HepG2 (cell line): ENCODE results near the gene STK11. TPM values are rescaled to one million over a fixed set of nuclear protein-coding genes. Genes with fewer than 3 reads are reported as not detected.

Source experiments
- DRAP1 ChIP-seq: IDR thresholded peaks from 2 replicates; pipeline ENCODE4 v1.6.1; 2016; ENCODE audit warnings: missing genetic modification reagents, missing compliant biosample characterization
- GABPB1 ChIP-seq: IDR thresholded peaks from 2 replicates; pipeline ENCODE4 v1.6.1; 2016; ENCODE audit warnings: mild to moderate bottlenecking, missing genetic modification reagents, moderate library complexity, missing compliant biosample characterization
- HDAC1 ChIP-seq: sonication (generic); formaldehyde crosslinking; IDR thresholded peaks from 2 replicates; pipeline ENCODE4 v1.5.1; 2020; ENCODE audit warnings: mild to moderate bottlenecking, missing genetic modification reagents
- MEF2D ChIP-seq: sonication (generic); formaldehyde crosslinking; IDR thresholded peaks from 2 replicates; pipeline ENCODE4 v1.5.1; 2020; ENCODE audit warnings: mild to moderate bottlenecking, missing genetic modification reagents
- PHB2 ChIP-seq: fragments of 450-650 bp; IDR thresholded peaks from 2 replicates; pipeline ENCODE4 v1.6.1; 2018; ENCODE audit not compliant: partially characterized antibody
- SOX5 ChIP-seq: IDR thresholded peaks from 2 replicates; pipeline ENCODE4 v1.6.1; 2016; ENCODE audit warnings: borderline replicate concordance
- U2AF1 ChIP-seq: fragments of 200-400 bp; formaldehyde crosslinking; optimal IDR thresholded peaks from 2 replicates; pipeline ENCODE3; 2017; ENCODE audit warnings: mild to moderate bottlenecking, low read depth, low read length
- ZBTB4 ChIP-seq: sonication (generic); formaldehyde crosslinking; IDR thresholded peaks from 2 replicates; pipeline ENCODE4 v1.4.0; 2020; ENCODE audit warnings: missing genetic modification reagents, mild to moderate bottlenecking, borderline replicate concordance
- ZNF660 ChIP-seq: sonication (generic); formaldehyde crosslinking; IDR thresholded peaks from 2 replicates; pipeline ENCODE4 v1.5.1; 2020; ENCODE audit warnings: mild to moderate bottlenecking, low read depth, missing genetic modification reagents, borderline replicate concordance
- ZNF709 ChIP-seq: sonication (generic); formaldehyde crosslinking; IDR thresholded peaks from 2 replicates; pipeline ENCODE4 v1.5.0; 2020; ENCODE audit warnings: mild to moderate bottlenecking, missing genetic modification reagents
- polyA plus RNA-seq, 8 experiments: library from polyadenylated mRNA; depleted of rRNA in 3 of 8; stranded (reverse) in 7 of 8; unstranded in 1 of 8; fragments of >200 nt; fragmentation: Illumina TruSeq in 4 of 8; extraction: Trizol in 4 of 8; gene quantifications; 2 replicates each; pipeline versions ENCODE4 v1.2.1 to v1.2.3, GENCODE V29; 2011 to 2016; ENCODE audit warnings: low read depth in 4 of 8, missing spikeins in 1 of 8, mixed read lengths in 1 of 8; ENCODE audit not compliant: insufficient read depth in 1 of 8
- total RNA-seq, 5 experiments: library from RNA; depleted of rRNA; stranded (reverse); fragments of >200 nt; fragmentation: Illumina TruSeq; extraction: Trizol; gene quantifications; 2 replicates each; pipeline ENCODE4 v1.2.3, GENCODE V29; 2016; ENCODE audit warnings: low read depth in 1 of 5
- TF ChIP-seq, protein P1 (sequence below): sonication (generic); formaldehyde crosslinking; IDR thresholded peaks from 2 replicates; pipeline ENCODE4 v1.4.0; 2020; ENCODE audit warnings: low read depth, mild to moderate bottlenecking, missing genetic modification reagents
- TF ChIP-seq, protein P2 (sequence below): sonication (generic); formaldehyde crosslinking; IDR thresholded peaks from 2 replicates; pipeline ENCODE4 v1.4.0; 2020; ENCODE audit warnings: mild to moderate bottlenecking, missing genetic modification reagents, borderline replicate concordance
- TF ChIP-seq, protein P3 (sequence below): sonication (generic); formaldehyde crosslinking; IDR thresholded peaks from 2 replicates; pipeline ENCODE4 v1.8.0; 2022; ENCODE audit warnings: missing genetic modification reagents, mild to moderate bottlenecking, moderate library complexity, borderline replicate concordance
- TF ChIP-seq, protein P4 (sequence below): sonication (generic); formaldehyde crosslinking; IDR thresholded peaks from 2 replicates; pipeline ENCODE4 v1.4.0; 2020; ENCODE audit warnings: missing genetic modification reagents, borderline replicate concordance

The STK11 gene
- total and polyA plus RNA-seq, 2 of the 13 experiments (the other 11 are each of a cell fraction or from before 2014, with no cell fraction given) = 27.5 to 43.6 TPM

- TF ChIP-seq PHB2 (no peak), U2AF1 (peak; percentile 71), ZBTB4 (CRISPR knock-in tag) (0 out of 2 replicates have a peak, but pooled peaks have one; percentile 21), SOX5 (peak; percentile 78), MEF2D (CRISPR knock-in tag) (peak; percentile 54; the same call in 1 of the 2 replicates), HDAC1 (CRISPR knock-in tag) (peak; percentile 52), GABPB1 (CRISPR knock-in tag) (peak; percentile 55; the same call in 1 of the 2 replicates), DRAP1 (CRISPR knock-in tag) (0 out of 2 replicates have a peak, but pooled peaks have one; percentile 31), ZNF660 (CRISPR knock-in tag) (no peak), ZNF709 (no peak)
- TF ChIP-seq, protein P1, sequence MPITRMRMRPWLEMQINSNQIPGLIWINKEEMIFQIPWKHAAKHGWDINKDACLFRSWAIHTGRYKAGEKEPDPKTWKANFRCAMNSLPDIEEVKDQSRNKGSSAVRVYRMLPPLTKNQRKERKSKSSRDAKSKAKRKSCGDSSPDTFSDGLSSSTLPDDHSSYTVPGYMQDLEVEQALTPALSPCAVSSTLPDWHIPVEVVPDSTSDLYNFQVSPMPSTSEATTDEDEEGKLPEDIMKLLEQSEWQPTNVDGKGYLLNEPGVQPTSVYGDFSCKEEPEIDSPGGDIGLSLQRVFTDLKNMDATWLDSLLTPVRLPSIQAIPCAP (CRISPR knock-in tag) = no peak
- TF ChIP-seq, protein P2, sequence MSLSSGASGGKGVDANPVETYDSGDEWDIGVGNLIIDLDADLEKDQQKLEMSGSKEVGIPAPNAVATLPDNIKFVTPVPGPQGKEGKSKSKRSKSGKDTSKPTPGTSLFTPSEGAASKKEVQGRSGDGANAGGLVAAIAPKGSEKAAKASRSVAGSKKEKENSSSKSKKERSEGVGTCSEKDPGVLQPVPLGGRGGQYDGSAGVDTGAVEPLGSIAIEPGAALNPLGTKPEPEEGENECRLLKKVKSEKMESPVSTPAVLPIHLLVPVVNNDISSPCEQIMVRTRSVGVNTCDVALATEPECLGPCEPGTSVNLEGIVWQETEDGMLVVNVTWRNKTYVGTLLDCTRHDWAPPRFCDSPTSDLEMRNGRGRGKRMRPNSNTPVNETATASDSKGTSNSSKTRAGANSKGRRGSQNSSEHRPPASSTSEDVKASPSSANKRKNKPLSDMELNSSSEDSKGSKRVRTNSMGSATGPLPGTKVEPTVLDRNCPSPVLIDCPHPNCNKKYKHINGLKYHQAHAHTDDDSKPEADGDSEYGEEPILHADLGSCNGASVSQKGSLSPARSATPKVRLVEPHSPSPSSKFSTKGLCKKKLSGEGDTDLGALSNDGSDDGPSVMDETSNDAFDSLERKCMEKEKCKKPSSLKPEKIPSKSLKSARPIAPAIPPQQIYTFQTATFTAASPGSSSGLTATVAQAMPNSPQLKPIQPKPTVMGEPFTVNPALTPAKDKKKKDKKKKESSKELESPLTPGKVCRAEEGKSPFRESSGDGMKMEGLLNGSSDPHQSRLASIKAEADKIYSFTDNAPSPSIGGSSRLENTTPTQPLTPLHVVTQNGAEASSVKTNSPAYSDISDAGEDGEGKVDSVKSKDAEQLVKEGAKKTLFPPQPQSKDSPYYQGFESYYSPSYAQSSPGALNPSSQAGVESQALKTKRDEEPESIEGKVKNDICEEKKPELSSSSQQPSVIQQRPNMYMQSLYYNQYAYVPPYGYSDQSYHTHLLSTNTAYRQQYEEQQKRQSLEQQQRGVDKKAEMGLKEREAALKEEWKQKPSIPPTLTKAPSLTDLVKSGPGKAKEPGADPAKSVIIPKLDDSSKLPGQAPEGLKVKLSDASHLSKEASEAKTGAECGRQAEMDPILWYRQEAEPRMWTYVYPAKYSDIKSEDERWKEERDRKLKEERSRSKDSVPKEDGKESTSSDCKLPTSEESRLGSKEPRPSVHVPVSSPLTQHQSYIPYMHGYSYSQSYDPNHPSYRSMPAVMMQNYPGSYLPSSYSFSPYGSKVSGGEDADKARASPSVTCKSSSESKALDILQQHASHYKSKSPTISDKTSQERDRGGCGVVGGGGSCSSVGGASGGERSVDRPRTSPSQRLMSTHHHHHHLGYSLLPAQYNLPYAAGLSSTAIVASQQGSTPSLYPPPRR (CRISPR knock-in tag) = peak; percentile 67; the same call in 1 of the 2 replicates
- TF ChIP-seq, protein P3, sequence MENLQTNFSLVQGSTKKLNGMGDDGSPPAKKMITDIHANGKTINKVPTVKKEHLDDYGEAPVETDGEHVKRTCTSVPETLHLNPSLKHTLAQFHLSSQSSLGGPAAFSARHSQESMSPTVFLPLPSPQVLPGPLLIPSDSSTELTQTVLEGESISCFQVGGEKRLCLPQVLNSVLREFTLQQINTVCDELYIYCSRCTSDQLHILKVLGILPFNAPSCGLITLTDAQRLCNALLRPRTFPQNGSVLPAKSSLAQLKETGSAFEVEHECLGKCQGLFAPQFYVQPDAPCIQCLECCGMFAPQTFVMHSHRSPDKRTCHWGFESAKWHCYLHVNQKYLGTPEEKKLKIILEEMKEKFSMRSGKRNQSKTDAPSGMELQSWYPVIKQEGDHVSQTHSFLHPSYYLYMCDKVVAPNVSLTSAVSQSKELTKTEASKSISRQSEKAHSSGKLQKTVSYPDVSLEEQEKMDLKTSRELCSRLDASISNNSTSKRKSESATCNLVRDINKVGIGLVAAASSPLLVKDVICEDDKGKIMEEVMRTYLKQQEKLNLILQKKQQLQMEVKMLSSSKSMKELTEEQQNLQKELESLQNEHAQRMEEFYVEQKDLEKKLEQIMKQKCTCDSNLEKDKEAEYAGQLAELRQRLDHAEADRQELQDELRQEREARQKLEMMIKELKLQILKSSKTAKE (CRISPR knock-in tag) = peak; percentile 81; the same call in 1 of the 2 replicates
- TF ChIP-seq, protein P4, sequence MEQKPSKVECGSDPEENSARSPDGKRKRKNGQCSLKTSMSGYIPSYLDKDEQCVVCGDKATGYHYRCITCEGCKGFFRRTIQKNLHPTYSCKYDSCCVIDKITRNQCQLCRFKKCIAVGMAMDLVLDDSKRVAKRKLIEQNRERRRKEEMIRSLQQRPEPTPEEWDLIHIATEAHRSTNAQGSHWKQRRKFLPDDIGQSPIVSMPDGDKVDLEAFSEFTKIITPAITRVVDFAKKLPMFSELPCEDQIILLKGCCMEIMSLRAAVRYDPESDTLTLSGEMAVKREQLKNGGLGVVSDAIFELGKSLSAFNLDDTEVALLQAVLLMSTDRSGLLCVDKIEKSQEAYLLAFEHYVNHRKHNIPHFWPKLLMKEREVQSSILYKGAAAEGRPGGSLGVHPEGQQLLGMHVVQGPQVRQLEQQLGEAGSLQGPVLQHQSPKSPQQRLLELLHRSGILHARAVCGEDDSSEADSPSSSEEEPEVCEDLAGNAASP (CRISPR knock-in tag) = peak; percentile 93
Measured at GRCh38 chr19:1253514-1254080, 48.0 kb downstream of the STK11 start (continued).
